Spleen (tissue), 11 donors: ENCODE data around the gene DNAH9. TPM values are rescaled to one million over a fixed set of nuclear protein-coding genes. Genes with fewer than 3 reads are reported as not detected.

ENCODE experiments used
- DNase-seq: peaks from one replicate; pipeline ENCODE4 v3.0.0-alpha.2; 2020
- H3K27ac ChIP-seq, 8 donors: fragments of 200-600 bp; sonication (generic) in 7 of 8; 1 replicate in 4 of 8; 2 replicates in 4 of 8; pipeline versions ENCODE4 v1.5.0 to v1.8.0; 2016 to 2021; ENCODE audit warnings: inconsistent platforms in 4 of 8, mild to moderate bottlenecking in 4 of 8, moderate library complexity in 1 of 8
- H3K27me3 ChIP-seq, 7 donors: fragments of 200-600 bp; sonication (generic) in 6 of 7; replicated peaks in 1 of 7; 1 replicate in 4 of 7; 2 replicates in 3 of 7; pipeline versions ENCODE4 v1.5.0 to v1.8.0; 2016 to 2021; ENCODE audit warnings: inconsistent platforms in 3 of 7, mild to moderate bottlenecking in 1 of 7
- H3K36me3 ChIP-seq, 6 donors: fragments of 200-600 bp; sonication (generic) in 5 of 6; 1 replicate in 4 of 6; 2 replicates in 2 of 6; pipeline versions ENCODE4 v1.5.0 to v1.8.0; 2016 to 2021; ENCODE audit warnings: inconsistent platforms in 2 of 6
- H3K4me1 ChIP-seq, 6 donors: fragments of 200-600 bp; sonication (generic) in 5 of 6; 1 replicate in 3 of 6; 2 replicates in 3 of 6; pipeline versions ENCODE4 v1.5.0 to v1.8.0; 2016 to 2021; ENCODE audit warnings: inconsistent platforms in 3 of 6
- H3K4me3 ChIP-seq, 8 donors: fragments of 200-600 bp; sonication (generic) in 7 of 8; 1 replicate in 4 of 8; 2 replicates in 4 of 8; pipeline versions ENCODE4 v1.5.0 to v1.8.0; 2016 to 2021; ENCODE audit warnings: inconsistent platforms in 4 of 8, mild to moderate bottlenecking in 4 of 8, moderate library complexity in 2 of 8
- H3K9me3 ChIP-seq, 8 donors: fragments of 200-600 bp; sonication (generic) in 7 of 8; 1 replicate in 4 of 8; 2 replicates in 4 of 8; pipeline versions ENCODE4 v1.5.0 to v1.8.0; 2016 to 2021; ENCODE audit warnings: inconsistent platforms in 4 of 8
- POLR2A ChIP-seq, 3 donors: fragments of 450-650 bp; IDR thresholded peaks; one replicate each; pipeline ENCODE4 v1.5.1; 2017; ENCODE audit warnings: antibody characterized with exemption in 3 of 3, mild to moderate bottlenecking in 1 of 3
- POLR2AphosphoS5 ChIP-seq, 3 donors: sonication (generic); formaldehyde crosslinking; IDR thresholded peaks; one replicate each; pipeline ENCODE4 v1.5.1; 2017; ENCODE audit warnings: antibody characterized with exemption in 3 of 3
- WGBS, 5 donors: extraction: QIAGEN DNeasy Blood & Tissue Kit in 3 of 5; methylation state at CpG; one replicate each; pipeline versions ENCODE4 v1.1.5 to v1.1.7; 2013 to 2018; 5-methylcytosine and 5-hydroxymethylcytosine counted together
- intact Hi-C: fragments of 100-400 bp; cut with DNase I; formaldehyde crosslinking; loops from one replicate; pipeline ENCODE4 v1.15.0; 2023; ENCODE audit warnings: low total_unique reads
- polyA plus RNA-seq, 3 donors: library from polyadenylated mRNA; stranded (reverse); fragments of 200-250 nt; gene quantifications; one replicate each; pipeline ENCODE4 v1.2.1, GENCODE V29; 2013
- total RNA-seq, 7 donors: library from RNA; depleted of rRNA in 3 of 7; stranded (reverse); fragments of >200 nt in 3 of 7; fragmentation: NEBNext Ultra II Directional in 4 of 7; extraction: Animal tissue kit (Norgen Biotek cat#: 25700) in 4 of 7; gene quantifications; one replicate each; pipeline versions ENCODE4 v1.1.0 to v1.2.1, GENCODE V29; 2016 to 2021
- TF ChIP-seq, protein P1 (sequence below), 11 experiments: fragments of 200-600 bp in 7 of 11; fragments of 450-650 bp in 4 of 11; sonication (generic) in 4 of 11; IDR thresholded peaks in 8 of 11; conservative IDR thresholded peaks in 3 of 11; 1 replicate in 7 of 11; 2 replicates in 4 of 11; pipeline versions ENCODE4 v1.4.0 to v1.8.0; 2016 to 2021; ENCODE audit warnings: antibody characterized with exemption in 11 of 11, inconsistent platforms in 4 of 11, mild to moderate bottlenecking in 1 of 11
- donor health status: healthy with polysubstance abuse.
- donor health status: DM: no; HTN: no; CAD: no; lungs with moderate emphysema.
- donor health status: DM: no; HTN: no; CAD: no.
- donor health status: Bipolar disorder and iron deficiency.
- donor health status: healthy.
- donor health status: DM: no; HTN: no; CAD: no.
- donor health status: DM: yes; HTN: yes; CAD: no.

The DNAH9 gene
- total and polyA plus RNA-seq, 10 donors = 0.06 to 0.92 (median 0.22) TPM; not detected in 2

DNA sequence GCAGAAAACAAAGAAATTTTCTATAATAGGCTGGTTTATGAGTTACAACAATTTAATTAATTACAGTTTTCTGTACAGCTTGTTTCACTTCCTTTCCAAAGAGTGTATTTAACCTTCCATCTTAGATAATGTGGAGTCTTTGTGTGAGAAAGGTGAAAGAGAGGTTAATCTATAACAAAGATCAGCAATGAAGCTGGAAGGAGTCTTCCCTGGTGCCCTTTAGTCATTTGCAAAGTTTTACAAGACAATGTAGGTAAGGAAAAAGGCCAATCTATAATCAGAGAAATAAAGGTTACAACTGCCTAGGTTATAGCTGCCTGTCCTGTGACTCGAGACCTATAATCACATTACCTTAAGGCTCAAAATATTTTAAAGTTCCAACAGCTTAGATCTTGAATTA, 257.0 kb downstream of the DNAH9 start:
- peaks cover 0 to 12% (median 0%) of the 10 kb centered on the region in 8 donors for H3K9me3 ChIP-seq
- WGBS, 5 donors = 67 to 94% (median 84%) methylated on average over 1 of the region's 1 CpG
- no peaks in the 10 kb centered on the region for H3K36me3 ChIP-seq
- no peak overlapping the region for H3K27ac ChIP-seq
- DNase-seq = no peak
- TF ChIP-seq, protein P1, sequence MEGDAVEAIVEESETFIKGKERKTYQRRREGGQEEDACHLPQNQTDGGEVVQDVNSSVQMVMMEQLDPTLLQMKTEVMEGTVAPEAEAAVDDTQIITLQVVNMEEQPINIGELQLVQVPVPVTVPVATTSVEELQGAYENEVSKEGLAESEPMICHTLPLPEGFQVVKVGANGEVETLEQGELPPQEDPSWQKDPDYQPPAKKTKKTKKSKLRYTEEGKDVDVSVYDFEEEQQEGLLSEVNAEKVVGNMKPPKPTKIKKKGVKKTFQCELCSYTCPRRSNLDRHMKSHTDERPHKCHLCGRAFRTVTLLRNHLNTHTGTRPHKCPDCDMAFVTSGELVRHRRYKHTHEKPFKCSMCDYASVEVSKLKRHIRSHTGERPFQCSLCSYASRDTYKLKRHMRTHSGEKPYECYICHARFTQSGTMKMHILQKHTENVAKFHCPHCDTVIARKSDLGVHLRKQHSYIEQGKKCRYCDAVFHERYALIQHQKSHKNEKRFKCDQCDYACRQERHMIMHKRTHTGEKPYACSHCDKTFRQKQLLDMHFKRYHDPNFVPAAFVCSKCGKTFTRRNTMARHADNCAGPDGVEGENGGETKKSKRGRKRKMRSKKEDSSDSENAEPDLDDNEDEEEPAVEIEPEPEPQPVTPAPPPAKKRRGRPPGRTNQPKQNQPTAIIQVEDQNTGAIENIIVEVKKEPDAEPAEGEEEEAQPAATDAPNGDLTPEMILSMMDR (IDR thresholded peaks at IDR 0.05 in 8 of 11, conservative IDR thresholded peaks at IDR 0.05 in 3 of 11) = no peak
- TF ChIP-seq POLR2A (IDR thresholded peaks at IDR 0.05) = no peak
- no peak for TF ChIP-seq POLR2AphosphoS5 (IDR thresholded peaks at IDR 0.05)
- H3K4me1 ChIP-seq = no peaks in the 10 kb centered on the region
- intact Hi-C loops = no loop called here
- H3K27me3 ChIP-seq = no peaks in the 10 kb centered on the region
- H3K4me3 ChIP-seq = no peak overlapping the region

DNA sequence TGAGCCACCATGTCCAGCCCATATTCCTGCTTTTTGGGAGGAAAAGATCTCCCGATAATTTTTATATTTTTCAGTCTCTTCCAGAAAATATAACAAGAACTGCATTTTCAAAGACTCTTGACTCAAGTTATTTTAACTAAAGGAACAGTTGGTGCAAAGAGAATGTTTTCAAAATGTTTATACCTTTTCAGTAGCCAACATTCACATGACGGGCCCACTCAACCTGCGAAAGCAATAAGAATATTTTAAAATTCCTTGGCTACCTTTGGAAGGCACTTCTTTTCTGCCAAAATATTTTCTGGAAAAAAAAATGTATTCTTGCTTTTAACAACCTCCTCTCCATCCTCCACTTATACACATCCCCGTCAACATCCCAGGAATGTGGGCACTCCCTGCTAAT, 258.7 kb downstream of the DNAH9 start:
- H3K9me3 ChIP-seq = peaks cover 0 to 15% (median 0%) of the 10 kb centered on the region in 8 donors
- no peaks in the 10 kb centered on the region for H3K4me1 ChIP-seq
- H3K27me3 ChIP-seq = no peaks in the 10 kb centered on the region
- TF ChIP-seq POLR2AphosphoS5 (IDR thresholded peaks at IDR 0.05) (no peak), POLR2A (IDR thresholded peaks at IDR 0.05) (no peak)
- TF ChIP-seq, protein P1 (IDR thresholded peaks at IDR 0.05 in 8 of 11, conservative IDR thresholded peaks at IDR 0.05 in 3 of 11) = no peak
- no peaks in the 10 kb centered on the region for H3K36me3 ChIP-seq
- WGBS, 5 donors = 93 to 96% (median 94%) methylated on average over 4 of the region's 4 CpGs
- no peak overlapping the region for H3K27ac ChIP-seq
- intact Hi-C loops = no loop called here
- no peak for DNase-seq
- no peak overlapping the region for H3K4me3 ChIP-seq

DNA sequence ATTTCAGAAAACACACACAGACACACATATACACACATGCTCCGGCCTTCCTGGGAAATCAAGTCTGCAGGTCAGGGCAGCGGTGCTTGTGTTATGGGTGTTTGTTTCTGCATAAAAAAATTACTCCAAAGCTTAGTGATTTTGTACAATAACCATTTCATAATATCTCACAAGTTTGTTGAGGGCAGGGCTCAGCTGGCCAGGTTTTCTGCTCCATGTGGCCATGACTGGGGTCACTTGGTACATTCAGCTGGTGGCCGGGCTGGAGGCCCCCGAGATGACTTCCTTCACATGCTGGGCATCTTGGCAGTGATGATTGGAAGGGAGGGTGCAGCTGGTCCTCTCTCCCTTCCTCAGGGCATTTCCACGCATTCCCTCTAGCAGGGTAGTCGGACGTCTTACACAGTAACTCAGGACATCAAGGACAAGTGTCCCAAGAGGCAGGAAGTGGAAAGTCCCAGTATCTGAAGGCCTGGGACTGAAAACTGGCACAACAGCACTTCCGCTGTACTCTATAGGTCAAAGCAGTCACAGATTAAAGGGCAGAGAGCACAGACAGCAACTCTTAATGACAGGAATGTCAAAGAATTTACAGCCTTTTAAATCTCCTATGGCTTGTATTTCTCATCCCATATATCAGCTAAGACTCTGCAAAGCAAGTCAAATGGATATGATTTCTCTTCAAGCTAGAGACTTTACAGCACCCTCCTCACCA, 271.6 kb downstream of the DNAH9 start:
- DNase-seq = no peak
- Histone ChIP-seq H3K9me3 (peaks cover 0 to 46% (median 14%) of the 10 kb centered on the region in 8 donors), H3K27me3 (no peaks in the 10 kb centered on the region), H3K4me1 (no peaks in the 10 kb centered on the region), H3K4me3 (no peak overlapping the region), H3K27ac (no peak overlapping the region), H3K36me3 (no peaks in the 10 kb centered on the region)
- intact Hi-C loops = no loop called here
- TF ChIP-seq, protein P1 (IDR thresholded peaks at IDR 0.05 in 8 of 11, conservative IDR thresholded peaks at IDR 0.05 in 3 of 11) = no peak
- TF ChIP-seq POLR2AphosphoS5 (IDR thresholded peaks at IDR 0.05) (no peak), POLR2A (IDR thresholded peaks at IDR 0.05) (no peak)
- 58 to 77% (median 72%) methylated on average over 8 of the region's 8 CpGs for WGBS, 5 donors

DNA sequence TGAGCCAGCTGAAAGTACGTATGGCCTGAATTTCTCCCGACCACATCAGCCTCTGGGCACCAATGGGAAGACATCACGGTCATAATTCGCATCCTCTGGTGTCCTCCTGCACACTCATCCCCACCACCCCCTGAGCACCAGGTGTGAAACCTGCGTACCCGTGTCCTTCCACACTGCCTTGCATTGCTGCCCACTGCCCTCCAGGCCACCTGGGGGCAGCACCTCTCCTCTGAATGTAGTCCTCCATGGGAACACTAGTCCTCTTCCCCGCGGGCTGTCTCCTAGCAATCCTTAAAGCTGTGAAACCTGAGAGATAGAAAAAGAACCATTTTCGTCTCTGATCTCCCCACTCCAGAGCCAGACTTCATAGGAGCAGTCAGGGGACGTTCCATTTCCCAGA, 273.5 kb downstream of the DNAH9 start:
- TF ChIP-seq POLR2A (IDR thresholded peaks at IDR 0.05) = no peak
- TF ChIP-seq, protein P1 (IDR thresholded peaks at IDR 0.05 in 8 of 11, conservative IDR thresholded peaks at IDR 0.05 in 3 of 11) = no peak
- TF ChIP-seq POLR2AphosphoS5 (IDR thresholded peaks at IDR 0.05) = no peak
- Histone ChIP-seq H3K36me3 (no peaks in the 10 kb centered on the region), H3K4me3 (no peak overlapping the region), H3K27me3 (no peaks in the 10 kb centered on the region), H3K4me1 (no peaks in the 10 kb centered on the region), H3K9me3 (peaks cover 0 to 44% (median 14%) of the 10 kb centered on the region in 8 donors), H3K27ac (no peak overlapping the region)
- no peak for DNase-seq
- intact Hi-C loops = no loop called here
- WGBS, 5 donors = 71 to 79% (median 76%) methylated on average over 10 of the region's 10 CpGs
